ENCODE data around the gene MAML2. TPM values are rescaled to one million over a fixed set of nuclear protein-coding genes. Genes with fewer than 3 reads are reported as not detected.

Gene MAML2
- total RNA-seq, 2 experiments from 2014 or later = 23.9 to 37.1 TPM

GRCh38 chr11:96090711-96091110, 252.3 kb downstream of the MAML2 start:
- Mint-ChIP-seq H3K9me3 (ENCODE audit: low read depth) (peaks cover 2% of the 10 kb centered on the region), H3K27ac (no peak overlapping the region), H3K36me3 (ENCODE audit: low read depth) (peaks cover 43% of the 10 kb centered on the region), H3K27me3 (no peaks in the 10 kb centered on the region), H3K4me3 (no peak overlapping the region), H3K4me1 (peaks cover 83% of the 10 kb centered on the region)
- ChIA-PET POLR2A (no interaction called here), CTCF (interaction anchor here (1.1 to 2.5 kb wide), 3 partner anchors 10 to 237 kb away, joined by 3 to 11 read pairs (median 4); no protein-coding TSS in a partner anchor)
- intact Hi-C loops (cut with DNase I, micrococcal nuclease) = no loop called here
- DNase-seq (no peak), ATAC-seq (no peak)

- peak overlapping the region; percentile 74 for H3K27ac Mint-ChIP-seq
- ATAC-seq (no peak), DNase-seq (no peak)
- peaks cover 2% of the 10 kb centered on the region for H3K9me3 Mint-ChIP-seq (ENCODE audit: low read depth)
- peaks cover 54% of the 10 kb centered on the region for H3K36me3 Mint-ChIP-seq (ENCODE audit: low read depth)
- no peaks in the 10 kb centered on the region for H3K27me3 Mint-ChIP-seq
- ChIA-PET CTCF (interaction anchor here (0.8 to 1.3 kb wide), 5 partner anchors 12 to 34 kb away, joined by 3 to 5 read pairs (median 3); no protein-coding TSS in a partner anchor), POLR2A (interaction anchor here (1.4 kb wide), 1 partner anchor 27 kb away, joined by 5 read pairs; no protein-coding TSS in a partner anchor)
- H3K4me3 Mint-ChIP-seq = no peak overlapping the region
- H3K4me1 Mint-ChIP-seq = peaks cover 65% of the 10 kb centered on the region
- intact Hi-C loops (cut with DNase I, micrococcal nuclease) = no loop called here
These were observed 254.1 kb downstream of the MAML2 start for GRCh38 chr11:96088914-96089313.

- Mint-ChIP-seq H3K9me3 (ENCODE audit: low read depth) (peaks cover 2% of the 10 kb centered on the region), H3K27ac (no peak overlapping the region), H3K4me1 (peaks cover 47% of the 10 kb centered on the region), H3K27me3 (no peaks in the 10 kb centered on the region), H3K4me3 (peak overlapping the region; percentile 54), H3K36me3 (ENCODE audit: low read depth) (peaks cover 38% of the 10 kb centered on the region)
- intact Hi-C loops (cut with DNase I, micrococcal nuclease) = no loop called here
- ATAC-seq (no peak), DNase-seq (no peak)
- POLR2A ChIA-PET = interaction anchor here (1.3 kb wide), 1 partner anchor 18 kb away, joined by 3 read pairs; no protein-coding TSS in a partner anchor
- CTCF ChIA-PET = interaction anchor here (0.8 to 1.7 kb wide), 5 partner anchors 10 to 129 kb away, joined by 3 to 6 read pairs (median 4); no protein-coding TSS in a partner anchor
These were observed 256.9 kb downstream of the MAML2 start for GRCh38 chr11:96086111-96086510.

- ATAC-seq = peak; percentile 28
- no peaks in the 10 kb centered on the region for H3K27me3 Mint-ChIP-seq
- ChIA-PET CTCF (interaction anchor here (0.6 to 1.9 kb wide), 7 partner anchors 10 to 121 kb away, joined by 3 to 7 read pairs (median 5); no protein-coding TSS in a partner anchor), POLR2A (interaction anchor here (1.3 kb wide), 1 partner anchor 17 kb away, joined by 3 read pairs; no protein-coding TSS in a partner anchor)
- H3K27ac Mint-ChIP-seq = no peak overlapping the region
- no peak for DNase-seq
- peaks cover 39% of the 10 kb centered on the region for H3K36me3 Mint-ChIP-seq (ENCODE audit: low read depth)
- H3K4me3 Mint-ChIP-seq = peak overlapping the region; percentile 54
- peaks cover 2% of the 10 kb centered on the region for H3K9me3 Mint-ChIP-seq (ENCODE audit: low read depth)
- intact Hi-C loops (cut with DNase I, micrococcal nuclease) = no loop called here
- H3K4me1 Mint-ChIP-seq = peaks cover 49% of the 10 kb centered on the region
These were observed 257.6 kb downstream of the MAML2 start for GRCh38 chr11:96085319-96085930.

GRCh38 chr11:96084610-96085318, 258.2 kb downstream of the MAML2 start:
- DNase-seq = peak; percentile 56
- POLR2A ChIA-PET = interaction anchor here (0.8 kb wide), 1 partner anchor 22 kb away, joined by 4 read pairs; no protein-coding TSS in a partner anchor
- H3K27ac Mint-ChIP-seq = no peak overlapping the region

DNA sequence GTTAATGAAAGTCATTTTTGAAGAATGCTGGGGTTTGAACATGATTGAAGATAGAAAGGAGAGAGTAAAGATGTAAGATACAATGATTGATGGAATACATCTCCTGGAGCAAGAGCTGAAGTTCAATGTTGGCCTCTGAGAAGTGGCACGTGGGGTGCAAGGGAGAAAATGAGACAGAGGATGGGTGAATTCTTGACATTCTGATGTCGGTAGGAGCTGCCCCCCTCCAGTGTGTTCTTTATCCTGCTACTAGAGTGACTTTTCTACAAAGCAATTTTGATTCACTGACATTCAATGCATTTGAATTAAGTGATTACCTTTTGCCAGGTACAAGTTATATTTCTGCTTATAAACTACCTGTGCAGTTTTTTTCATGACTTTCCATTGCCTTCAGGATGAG, 260.1 kb downstream of the MAML2 start:
- peaks cover 51% of the 10 kb centered on the region for H3K4me1 Mint-ChIP-seq
- peaks cover 46% of the 10 kb centered on the region for H3K36me3 Mint-ChIP-seq (ENCODE audit: low read depth)
- intact Hi-C loops (cut with DNase I, micrococcal nuclease) = no loop called here
- ATAC-seq (no peak), DNase-seq (no peak)
- no peak overlapping the region for H3K4me3 Mint-ChIP-seq
- H3K27me3 Mint-ChIP-seq = no peaks in the 10 kb centered on the region
- H3K9me3 Mint-ChIP-seq (ENCODE audit: low read depth) = peaks cover 2% of the 10 kb centered on the region
- ChIA-PET CTCF (interaction anchor here (1.0 to 1.7 kb wide), 3 partner anchors 20 to 27 kb away, joined by 3 to 4 read pairs (median 3); no protein-coding TSS in a partner anchor), POLR2A (interaction anchor here (1.3 kb wide), 1 partner anchor 31 kb away, joined by 3 read pairs; no protein-coding TSS in a partner anchor)
- no peak overlapping the region for H3K27ac Mint-ChIP-seq

More at GRCh38 chr11:96084610-96085318, 258.2 kb downstream of the MAML2 start:
- intact Hi-C loops (cut with DNase I, micrococcal nuclease) = no loop called here
- peaks cover 2% of the 10 kb centered on the region for H3K9me3 Mint-ChIP-seq (ENCODE audit: low read depth)
- peaks cover 41% of the 10 kb centered on the region for H3K36me3 Mint-ChIP-seq (ENCODE audit: low read depth)
- CTCF ChIA-PET = interaction anchor here (0.6 to 1.9 kb wide), 6 partner anchors 10 to 120 kb away, joined by 3 to 7 read pairs (median 4); no protein-coding TSS in a partner anchor
- no peaks in the 10 kb centered on the region for H3K27me3 Mint-ChIP-seq
- H3K4me3 Mint-ChIP-seq = peak overlapping the region; percentile 54
- H3K4me1 Mint-ChIP-seq = peaks cover 52% of the 10 kb centered on the region
- peak; percentile 79 for ATAC-seq

DNA sequence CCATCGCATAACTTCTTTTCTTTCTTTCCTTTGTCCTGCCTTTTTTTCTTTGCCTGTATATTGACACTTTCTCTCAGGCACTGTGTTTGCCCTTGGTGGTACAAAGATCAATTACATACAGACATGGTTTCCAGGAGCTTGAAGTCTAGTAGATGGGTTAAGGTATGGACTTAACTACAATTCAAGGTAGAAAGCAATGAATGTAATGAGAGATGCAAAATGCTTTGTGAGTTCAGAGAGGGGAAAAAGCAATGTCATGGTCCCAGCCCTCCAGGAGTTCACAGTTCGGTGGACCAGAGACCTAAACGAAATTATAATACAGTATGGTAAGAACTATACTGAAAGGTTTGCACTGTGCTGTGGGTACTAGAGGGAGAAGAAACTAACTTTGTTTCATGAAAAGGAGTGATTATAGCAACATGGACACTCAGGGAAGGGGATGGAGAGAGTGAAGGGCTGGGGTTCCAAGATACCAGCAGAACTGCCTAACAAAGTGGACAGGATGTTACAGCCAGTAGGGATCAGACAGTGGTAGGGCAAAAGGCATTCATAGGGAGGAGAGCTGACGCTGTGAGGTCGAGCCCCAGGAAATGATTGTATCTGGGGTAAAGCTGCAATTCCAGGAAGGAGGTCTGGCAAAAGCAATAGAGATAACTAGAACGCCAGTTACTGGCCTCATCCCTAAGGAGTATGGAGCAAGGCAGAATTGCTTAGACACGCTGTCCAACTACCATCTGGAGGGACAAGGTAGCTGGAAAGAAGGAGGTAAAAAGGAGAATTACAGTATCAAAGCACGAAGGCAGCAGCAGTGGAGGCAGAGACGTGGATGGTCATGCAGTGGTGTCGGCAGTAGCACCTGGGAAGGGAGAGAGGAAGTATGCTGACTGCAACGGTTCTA, 260.7 kb downstream of the MAML2 start:
- no peaks in the 10 kb centered on the region for H3K27me3 Mint-ChIP-seq
- peaks cover 40% of the 10 kb centered on the region for H3K36me3 Mint-ChIP-seq (ENCODE audit: low read depth)
- POLR2A ChIA-PET = interaction anchor here (1.3 kb wide), 1 partner anchor 30 kb away, joined by 3 read pairs; no protein-coding TSS in a partner anchor
- DNase-seq = no peak
- intact Hi-C loops (cut with DNase I, micrococcal nuclease) = no loop called here
- no peak overlapping the region for H3K4me3 Mint-ChIP-seq
- no peak overlapping the region for H3K27ac Mint-ChIP-seq
- no peaks in the 10 kb centered on the region for H3K9me3 Mint-ChIP-seq (ENCODE audit: low read depth)
- ATAC-seq = no peak
- CTCF ChIA-PET = interaction anchor here (1.7 kb wide), 1 partner anchor 21 kb away, joined by 3 read pairs; no protein-coding TSS in a partner anchor
- peaks cover 51% of the 10 kb centered on the region for H3K4me1 Mint-ChIP-seq

GRCh38 chr11:96081561-96081960, 261.4 kb downstream of the MAML2 start:
- ATAC-seq = no peak
- H3K9me3 Mint-ChIP-seq (ENCODE audit: low read depth) = no peaks in the 10 kb centered on the region
- no peak overlapping the region for H3K27ac Mint-ChIP-seq
- H3K4me1 Mint-ChIP-seq = peaks cover 51% of the 10 kb centered on the region
- H3K27me3 Mint-ChIP-seq = no peaks in the 10 kb centered on the region
- DNase-seq = no peak
- intact Hi-C loops (cut with DNase I, micrococcal nuclease) = no loop called here
- POLR2A ChIA-PET = no interaction called here
- H3K4me3 Mint-ChIP-seq = no peak overlapping the region
- CTCF ChIA-PET = no interaction called here
- peaks cover 35% of the 10 kb centered on the region for H3K36me3 Mint-ChIP-seq (ENCODE audit: low read depth)

DNA sequence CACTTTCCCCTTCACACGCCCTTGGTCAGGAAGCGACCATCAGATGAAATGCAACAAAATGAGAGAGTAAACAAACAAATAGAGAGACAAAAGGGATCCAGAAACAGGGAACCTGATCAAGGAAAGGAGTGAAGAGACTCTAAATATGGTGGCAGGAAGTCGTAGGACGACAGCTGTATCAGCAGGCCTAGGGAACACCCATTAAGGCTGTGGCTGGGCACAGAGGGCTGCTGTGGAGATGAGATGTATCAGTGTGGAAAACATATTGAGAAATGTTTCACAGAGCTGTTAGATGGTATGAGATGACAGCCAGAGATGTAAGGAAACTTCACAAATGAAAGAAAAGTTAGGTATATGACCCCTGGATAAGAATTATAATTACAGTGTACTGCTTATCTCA, 263.3 kb downstream of the MAML2 start:
- CTCF ChIA-PET = interaction anchor here (1.4 kb wide), 1 partner anchor 25 kb away, joined by 3 read pairs; no protein-coding TSS in a partner anchor
- DNase-seq = peak; percentile 44

DNA sequence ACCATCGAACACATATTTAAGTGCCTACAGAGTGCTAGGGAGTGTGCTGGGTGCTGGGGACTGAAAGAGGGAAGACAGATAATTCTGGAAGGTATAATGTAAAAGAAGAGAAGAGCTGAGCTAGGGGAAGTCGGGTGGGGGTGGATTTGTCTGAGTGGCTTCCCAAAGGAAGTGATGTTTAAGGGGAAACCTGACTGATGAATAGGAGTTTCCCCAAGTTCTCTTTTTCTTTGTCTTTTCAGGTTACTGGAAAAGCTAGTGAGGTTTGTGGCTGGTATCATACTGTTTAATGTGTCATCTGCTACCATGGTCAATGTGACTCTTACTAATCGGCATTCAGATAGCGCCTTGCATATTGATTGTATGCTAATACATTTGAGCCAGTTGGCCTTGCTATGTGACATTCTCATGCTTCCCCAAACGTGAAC, 267.4 kb downstream of the MAML2 start:
- no peaks in the 10 kb centered on the region for H3K27me3 Mint-ChIP-seq
- intact Hi-C loops (cut with DNase I, micrococcal nuclease) = loop anchor here (1.0 to 10.0 kb wide), 3 partner anchors 63 to 391 kb away; no protein-coding TSS in a partner anchor
- ChIA-PET POLR2A (interaction anchor here (0.6 to 1.6 kb wide), 7 partner anchors 12 to 827 kb away, joined by 3 to 10 read pairs (median 4); partner anchors contain the start of gene FAM76B), CTCF (interaction anchor here (0.9 to 2.4 kb wide), 12 partner anchors 9 to 268 kb away, joined by 3 to 8 read pairs (median 4); no protein-coding TSS in a partner anchor)
- H3K4me1 Mint-ChIP-seq = peaks cover 89% of the 10 kb centered on the region
- ATAC-seq = peak; percentile 86
- H3K9me3 Mint-ChIP-seq (ENCODE audit: low read depth) = no peaks in the 10 kb centered on the region
- peak overlapping the region; percentile 90 for H3K27ac Mint-ChIP-seq
- peaks cover 60% of the 10 kb centered on the region for H3K36me3 Mint-ChIP-seq (ENCODE audit: low read depth)
- peak; percentile 48 for DNase-seq
- H3K4me3 Mint-ChIP-seq = peak overlapping the region; percentile 20

More for the DNA sequence above, 263.3 kb downstream of the MAML2 start:
- peak overlapping the region; percentile 86 for H3K27ac Mint-ChIP-seq
- POLR2A ChIA-PET = no interaction called here
- ATAC-seq = no peak
- no peaks in the 10 kb centered on the region for H3K9me3 Mint-ChIP-seq (ENCODE audit: low read depth)
- H3K27me3 Mint-ChIP-seq = no peaks in the 10 kb centered on the region
- H3K36me3 Mint-ChIP-seq (ENCODE audit: low read depth) = peaks cover 35% of the 10 kb centered on the region
- H3K4me1 Mint-ChIP-seq = peaks cover 62% of the 10 kb centered on the region
- intact Hi-C loops (cut with DNase I, micrococcal nuclease) = loop anchor here (5.0 to 10.0 kb wide), 2 partner anchors 67 to 395 kb away; no protein-coding TSS in a partner anchor
- H3K4me3 Mint-ChIP-seq = no peak overlapping the region

All from activated CD4-positive, alpha-beta T cell treated with anti-CD3 and anti-CD28 coated beads for 36 hours (primary cell).